ENCODE data around the gene KRT10.

- TF ChIP-seq SETDB1 (IDR thresholded peaks at IDR 0.05; ENCODE audit: insufficient read length, low read length) = no peak
- TF ChIP-seq CTCF (tag by site-specific recombination; IDR thresholded peaks at IDR 0.05) = no peak
- no peak for TF ChIP-seq ZNF146 (tag by site-specific recombination; IDR thresholded peaks at IDR 0.05)
- TF ChIP-seq ZNF664 (tag by site-specific recombination; IDR thresholded peaks at IDR 0.05) = no peak
- TF ChIP-seq ZNF221 (tag by site-specific recombination; IDR thresholded peaks at IDR 0.05; ENCODE audit: borderline replicate concordance) = no peak
- no peak for TF ChIP-seq YY1 (tag by site-specific recombination; IDR thresholded peaks at IDR 0.05)
- TF ChIP-seq ZNF19 (tag by site-specific recombination; IDR thresholded peaks at IDR 0.05; ENCODE audit: low read depth) = no peak
- no peak for TF ChIP-seq ZBTB8A (tag by site-specific recombination; IDR thresholded peaks at IDR 0.05)
- TF ChIP-seq GLI4 (tag by site-specific recombination; IDR thresholded peaks at IDR 0.05) = no peak
Measured at GRCh38 chr17:40820228-40820838, 2.1 kb downstream of the KRT10 start.

Measured in HEK293 (cell line).